HG02678 (cell line): ENCODE measurements around the gene TMEM204.
A peak's percentile ranks its signal among the peaks of the same experiment; 100 is the strongest.

ENCODE experiments used
- ATAC-seq: cut with Tn5 transposase; IDR thresholded peaks from one replicate; pipeline ENCODE4 v1.9.1; 2021; ENCODE audit warnings: mild to moderate bottlenecking, moderate library complexity; ENCODE audit not compliant: unreplicated experiment

TMEM204 gene

DNA sequence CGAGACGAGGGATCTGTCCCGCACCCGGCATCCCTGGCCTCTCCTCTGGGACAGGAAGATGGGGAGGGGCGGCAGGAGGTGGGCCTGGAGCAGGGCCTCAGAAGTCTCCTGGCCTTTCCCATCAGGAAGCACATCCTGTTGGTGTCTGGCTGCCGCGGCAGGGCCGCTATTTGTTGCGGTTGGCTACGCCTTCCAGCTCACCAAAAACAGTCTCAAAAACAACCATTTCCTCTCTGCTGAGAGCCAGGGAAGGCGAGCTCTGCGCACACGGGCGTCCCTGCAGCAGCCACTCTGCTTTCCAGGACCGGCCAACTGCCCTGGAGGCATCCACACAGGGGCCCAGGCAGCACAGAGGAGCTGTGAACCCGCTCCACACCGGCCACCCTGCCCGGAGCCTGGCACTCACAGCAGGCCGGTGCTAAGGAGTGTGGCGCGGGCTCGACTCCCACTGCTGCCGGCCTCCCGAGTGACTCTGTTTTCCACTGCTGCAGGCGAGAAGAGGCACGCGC, at the start of gene TMEM204:
TSS of gene TMEM204 (plus strand) at position 224 of the 509 bp plus-strand sequence. CDS start 610 bp downstream, outside the sequence.
- no peak for ATAC-seq

DNA sequence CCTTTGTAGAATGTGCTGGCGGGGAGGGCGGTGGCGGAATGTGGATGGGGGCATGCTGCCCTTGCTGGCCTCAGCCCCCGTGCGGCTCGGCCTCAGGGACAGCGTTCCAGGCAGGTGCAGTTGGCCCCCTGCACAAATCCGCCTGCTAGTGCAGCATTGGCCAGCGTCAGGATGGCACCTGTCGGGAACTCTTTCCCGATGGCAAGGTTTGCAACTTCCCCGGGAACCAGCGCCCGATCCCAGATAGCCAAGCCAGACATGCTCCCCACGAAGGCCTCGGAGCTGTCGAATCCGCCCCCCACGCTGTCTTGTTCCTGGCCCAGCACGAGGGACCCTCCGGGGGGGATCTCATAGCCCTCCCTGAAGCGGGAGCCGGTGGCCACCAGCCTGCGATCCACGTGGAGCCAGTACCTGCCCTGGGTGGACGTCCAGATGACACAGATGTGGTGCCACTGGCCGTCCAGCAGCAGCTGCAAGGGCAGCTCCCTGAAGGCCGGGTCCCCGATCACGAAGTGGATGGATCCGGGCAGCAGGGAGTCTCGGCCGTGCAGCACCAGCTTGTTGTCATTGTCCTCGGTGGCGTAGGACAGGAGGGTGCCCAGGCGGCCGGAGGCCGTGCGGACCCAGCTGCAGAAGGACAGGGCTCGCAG, 47.5 kb upstream of the TMEM204 start:
- no peak for ATAC-seq

DNA sequence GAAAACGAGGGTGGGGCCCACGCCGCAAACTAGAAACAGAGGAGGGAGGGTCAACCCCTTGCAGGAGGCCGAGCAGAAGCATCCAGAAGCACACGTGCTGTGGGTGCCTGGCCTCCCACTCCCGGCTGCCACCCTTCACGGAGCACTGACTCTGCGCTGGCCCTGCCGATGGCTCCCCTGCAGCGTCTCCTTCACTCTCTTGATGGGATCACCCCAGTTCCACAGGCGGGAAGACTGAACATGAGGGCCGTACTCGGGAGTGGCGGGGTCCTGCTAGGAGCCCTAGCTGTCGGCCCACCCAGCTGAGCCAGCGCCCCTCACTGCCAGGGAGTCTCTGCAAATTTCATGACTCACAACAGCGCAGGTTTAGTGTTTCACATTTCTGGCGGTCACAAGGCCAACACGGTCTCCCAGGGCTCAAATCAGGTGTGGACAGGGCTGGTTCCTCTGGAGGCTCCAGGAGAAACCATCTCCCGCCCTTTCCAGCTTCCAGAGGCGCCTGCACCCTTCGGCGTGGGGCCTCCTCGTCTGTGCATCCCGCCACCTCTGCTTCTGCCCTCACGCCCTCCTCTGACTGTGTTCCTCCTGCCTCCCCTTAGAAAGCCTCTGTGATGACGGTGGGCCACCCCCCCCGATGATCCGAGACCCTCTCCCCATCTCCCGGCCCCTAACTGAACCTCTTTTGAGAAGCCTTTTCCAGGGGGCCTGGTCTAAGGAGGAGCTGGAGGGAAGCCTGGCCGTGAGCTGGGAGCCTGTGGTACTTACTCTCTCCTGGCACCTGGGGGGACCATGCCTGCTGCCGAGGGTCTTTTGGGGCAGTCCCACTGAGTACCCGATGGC, 46.7 kb upstream of the TMEM204 start:
- ATAC-seq: no peak

DNA sequence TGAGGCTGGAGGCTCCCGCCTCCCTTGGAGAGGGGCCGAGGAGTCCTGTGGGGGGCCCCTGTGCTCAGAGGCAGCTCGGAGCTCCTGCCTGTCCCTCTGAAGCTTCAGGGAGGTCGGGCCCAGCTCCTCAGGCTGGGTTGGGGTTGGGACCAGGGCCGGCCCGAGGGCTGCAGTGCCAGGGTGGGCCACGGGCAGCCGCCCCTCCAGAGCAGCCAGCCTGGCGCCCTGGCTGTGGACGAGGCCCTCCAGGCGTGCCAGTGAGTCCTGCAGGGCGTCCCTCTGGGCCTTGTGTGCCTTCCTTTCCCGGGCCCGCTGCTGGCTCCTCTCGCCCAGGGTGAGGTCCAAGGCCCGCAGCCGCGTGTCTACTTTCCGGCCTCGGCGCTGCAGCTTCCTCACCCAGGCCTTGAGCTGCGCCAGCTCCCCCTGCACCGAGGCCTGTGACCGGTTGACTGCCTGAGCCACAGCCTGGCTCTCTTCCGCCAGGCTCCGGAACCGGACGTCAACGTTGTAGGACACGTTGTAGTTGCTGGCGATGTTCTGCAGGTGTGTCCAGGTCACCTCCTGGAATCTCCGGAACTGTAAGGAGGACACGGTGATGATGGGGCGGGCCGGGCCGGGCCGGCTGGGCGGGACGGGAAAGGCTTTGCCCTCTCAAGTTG, 45.9 kb upstream of the TMEM204 start:
- ATAC-seq: no peak

DNA sequence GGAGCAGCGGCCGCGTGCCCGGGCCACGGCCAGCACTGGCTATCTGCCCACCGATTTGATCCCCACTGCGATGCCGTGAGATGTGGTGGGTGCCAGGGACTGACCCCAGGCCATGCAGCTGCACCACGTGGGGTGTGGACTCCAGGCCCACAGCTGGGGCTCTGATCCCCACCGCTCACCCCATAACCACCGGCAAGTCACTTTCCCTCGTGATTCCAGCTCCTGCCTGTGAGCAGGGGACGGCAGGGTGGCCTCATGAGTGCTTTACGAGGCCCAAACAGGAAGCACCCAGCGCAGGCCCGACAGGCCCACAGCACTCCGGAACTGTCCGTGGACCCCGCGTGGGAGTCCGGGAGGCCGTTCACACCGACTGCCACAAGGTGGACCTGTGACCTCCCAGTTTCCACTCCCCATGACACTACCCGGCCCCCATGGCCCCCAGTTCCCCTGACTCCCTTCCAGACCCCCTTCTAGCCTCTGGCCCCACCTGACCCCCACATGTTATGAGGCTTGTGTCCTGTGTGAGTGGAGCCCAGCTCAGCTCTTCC, 45.3 kb upstream of the TMEM204 start:
- no peak for ATAC-seq

DNA sequence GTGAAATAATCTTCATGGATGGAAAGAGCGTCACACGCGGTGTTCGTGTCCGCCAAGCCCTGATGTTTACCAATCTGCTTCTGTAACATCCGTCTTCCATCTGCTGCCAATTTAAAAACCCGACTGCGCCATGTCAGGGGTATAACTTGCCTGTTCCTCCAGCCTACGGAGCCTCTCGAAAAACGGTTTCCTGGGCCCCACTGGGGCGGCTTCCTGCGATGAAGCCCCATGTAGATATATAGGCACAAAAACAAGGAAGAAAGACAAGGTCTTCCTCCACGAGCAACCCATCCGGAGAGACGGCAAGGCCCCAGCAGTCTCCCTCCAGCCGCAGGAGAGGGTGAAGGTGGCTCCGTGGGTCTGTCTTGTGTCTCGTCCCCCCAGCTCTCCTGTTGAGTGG, 44.8 kb upstream of the TMEM204 start, which contains the start of gene PTX4:
TSS of gene PTX4 (minus strand) at position 326 of the 400 bp plus-strand sequence. CDS start at position 291, 35 bp downstream.
- no peak for ATAC-seq

DNA sequence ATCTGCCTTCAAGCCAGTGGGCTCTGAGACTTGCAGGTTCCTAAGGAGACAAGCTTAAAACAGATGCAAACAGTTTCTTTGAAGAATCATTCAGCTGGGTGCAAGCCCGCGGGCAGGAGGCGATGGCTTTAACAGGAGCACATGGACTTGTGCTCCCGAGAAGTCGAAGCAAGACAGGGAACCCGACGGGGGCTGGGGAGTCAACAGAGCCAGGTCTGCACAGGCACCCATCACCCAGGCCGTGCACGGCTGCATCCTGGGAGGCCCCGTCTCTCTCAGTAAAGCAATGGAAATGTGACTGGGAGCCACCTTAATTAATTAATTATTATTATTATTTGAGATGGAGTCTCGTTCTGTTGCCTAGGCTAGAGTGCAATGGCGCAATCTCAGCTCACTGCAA, 44.4 kb upstream of the TMEM204 start:
- no peak for ATAC-seq

DNA sequence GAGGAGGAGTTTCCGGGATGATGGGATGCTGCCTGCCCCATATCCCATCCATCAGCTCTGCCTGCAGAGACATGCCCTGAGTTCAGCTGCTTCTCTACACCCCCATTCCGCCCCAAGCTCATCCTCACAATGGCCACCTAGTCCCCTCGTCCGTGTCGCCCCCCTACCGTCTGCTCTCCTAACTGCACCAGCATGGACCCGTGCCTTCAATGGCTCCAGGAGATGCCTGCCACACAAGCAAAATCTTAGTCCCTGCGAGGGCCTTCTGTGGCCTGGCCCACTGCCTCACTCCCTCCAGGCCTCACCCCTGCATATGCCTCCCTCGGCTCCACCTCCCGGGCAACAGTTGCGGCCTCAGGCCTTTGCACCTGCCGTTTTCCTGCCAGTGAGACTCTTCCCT, 42.1 kb upstream of the TMEM204 start:
- ATAC-seq: no peak

DNA sequence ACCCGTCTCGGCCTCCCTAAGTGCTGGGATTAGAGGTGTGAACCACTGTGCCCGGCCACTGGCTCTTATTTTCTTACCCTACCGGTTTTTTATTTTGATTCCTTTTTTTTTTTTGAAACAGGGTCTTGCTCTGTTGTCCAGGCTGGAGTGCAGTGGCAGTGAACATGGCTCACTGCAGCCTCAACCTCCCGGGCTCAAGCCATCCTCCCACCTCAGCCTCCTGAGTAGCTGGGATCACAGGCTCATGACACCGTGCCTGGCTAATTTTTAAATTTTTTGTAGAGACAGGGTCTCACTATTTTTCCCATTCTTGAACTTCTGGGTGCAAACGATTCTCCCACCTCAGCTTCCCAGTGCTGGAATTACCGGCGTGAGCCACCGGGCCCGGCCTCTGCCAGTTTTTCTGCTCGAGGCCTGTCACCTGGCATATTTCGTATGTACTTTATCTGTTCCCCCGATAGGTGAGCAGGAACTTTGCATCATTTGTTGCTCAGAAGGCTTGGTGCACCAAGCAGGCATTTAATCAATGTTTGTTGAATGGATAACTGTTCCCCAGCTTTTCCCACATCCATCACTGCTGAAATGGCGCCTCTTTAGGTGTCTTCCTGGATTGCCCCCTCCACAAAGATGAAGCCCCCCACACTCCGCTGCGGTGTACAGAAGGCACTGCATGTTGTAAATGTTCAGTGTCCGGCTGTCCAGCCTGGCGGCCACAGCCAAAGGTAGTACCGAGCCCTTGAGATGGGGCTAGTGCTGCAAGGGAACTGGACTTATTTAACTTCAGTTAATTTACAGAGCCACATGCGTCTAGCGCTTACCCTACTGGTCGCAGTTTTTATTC, 41.2 kb upstream of the TMEM204 start:
- no peak for ATAC-seq

DNA sequence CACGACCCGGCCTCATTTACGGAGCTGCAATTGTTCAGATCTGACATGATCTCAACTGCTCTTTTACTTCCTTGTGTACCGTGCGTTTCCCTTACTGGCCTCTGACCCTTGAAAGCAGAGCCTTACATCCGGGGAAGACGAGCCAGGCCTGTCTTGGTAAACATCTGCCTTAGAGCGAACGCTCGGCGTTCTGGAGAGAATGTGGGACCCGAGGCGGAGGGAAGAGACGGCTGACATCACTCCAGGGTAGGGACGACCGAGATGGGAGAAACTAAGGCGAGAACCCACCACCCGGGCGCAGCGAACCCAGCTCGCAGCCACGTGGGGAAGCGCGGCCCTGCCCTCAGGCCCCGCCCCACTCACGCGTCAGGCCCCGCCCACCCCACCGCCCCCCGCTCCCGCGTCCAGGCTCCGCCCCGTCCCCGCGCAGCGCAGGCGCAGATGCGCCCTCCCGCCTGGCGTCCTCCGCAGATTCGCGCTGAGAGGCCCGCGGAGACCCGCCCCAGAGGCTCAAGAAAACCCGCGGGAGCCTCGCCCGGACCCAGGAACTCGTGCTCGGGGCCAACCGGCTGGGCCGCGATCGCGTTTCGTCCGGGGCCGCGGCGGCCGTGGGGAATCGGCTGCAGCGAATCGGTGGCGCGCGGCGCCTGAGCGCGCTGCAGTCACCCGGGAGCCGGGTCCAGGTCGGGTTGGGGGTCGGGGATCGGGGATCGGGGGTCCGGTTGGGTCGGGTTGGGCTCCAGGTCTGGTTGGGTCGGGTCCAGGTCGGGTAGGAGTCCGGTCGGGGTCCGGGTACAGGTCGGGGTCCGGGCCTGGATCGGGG, 40.3 kb upstream of the TMEM204 start, which contains the start of gene TELO2:
TSS of gene TELO2 (plus strand) at position 438 of the 823 bp plus-strand sequence. CDS start 922 bp downstream, outside the sequence.
- ATAC-seq: peak; percentile 76

DNA sequence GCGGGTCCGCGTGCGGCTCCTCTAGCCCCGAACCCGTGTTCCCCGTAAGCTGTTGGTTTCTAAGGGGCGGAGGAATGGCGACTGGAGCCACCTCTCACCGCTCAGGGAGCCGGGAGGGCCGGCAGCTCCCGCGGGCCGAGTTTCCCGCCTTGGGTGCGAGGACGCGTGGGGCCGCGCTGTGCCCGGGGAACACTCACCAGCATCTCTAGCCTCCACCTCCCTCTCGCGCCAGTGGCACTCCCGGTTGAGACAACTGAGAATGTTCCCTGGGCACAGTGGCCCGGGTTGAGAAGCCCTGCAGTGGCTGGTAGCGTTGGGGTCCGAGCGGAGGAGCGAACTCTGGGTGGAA, 39.7 kb upstream of the TMEM204 start:
- peak; percentile 4 for ATAC-seq

DNA sequence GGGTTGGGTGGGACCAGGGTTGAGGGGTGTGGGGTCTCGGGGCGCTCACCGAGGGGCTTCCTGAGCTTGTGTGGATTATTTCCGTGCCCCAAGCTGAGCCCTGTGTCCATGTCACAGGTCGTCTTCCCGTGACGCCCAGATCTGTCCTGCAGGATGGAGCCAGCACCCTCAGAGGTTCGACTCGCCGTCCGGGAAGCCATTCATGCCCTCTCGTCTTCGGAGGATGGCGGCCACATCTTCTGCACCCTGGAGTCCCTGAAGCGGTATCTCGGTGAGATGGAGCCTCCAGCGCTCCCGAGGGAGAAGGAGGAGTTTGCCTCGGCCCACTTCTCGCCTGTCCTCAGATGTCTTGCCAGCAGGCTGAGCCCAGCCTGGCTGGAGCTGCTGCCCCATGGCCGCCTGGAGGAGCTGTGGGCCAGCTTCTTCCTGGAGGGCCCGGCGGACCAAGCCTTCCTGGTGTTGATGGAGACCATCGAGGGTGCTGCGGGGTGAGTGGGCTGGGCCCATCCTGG, 39.3 kb upstream of the TMEM204 start:
- no peak for ATAC-seq

DNA sequence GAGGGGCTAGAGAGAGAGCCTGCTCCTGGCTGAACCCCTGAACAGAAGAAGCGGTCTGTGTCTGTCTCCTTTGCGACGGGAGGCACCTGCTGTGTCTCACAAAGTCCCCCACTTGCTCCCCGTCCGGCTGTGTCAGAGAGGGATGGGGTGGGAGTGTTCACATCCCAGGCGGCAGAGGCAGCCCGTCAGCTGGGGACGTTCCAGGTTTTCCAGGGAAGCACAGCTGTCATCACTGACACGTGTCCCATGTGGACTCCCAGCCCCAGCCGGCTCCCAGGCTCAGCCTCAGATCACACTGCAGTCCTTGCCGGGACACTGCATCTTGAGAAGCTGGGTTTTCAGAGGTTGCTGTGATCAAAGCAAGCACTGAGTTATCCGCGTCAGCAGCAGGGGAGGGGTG, 38.8 kb upstream of the TMEM204 start:
- no peak for ATAC-seq

DNA sequence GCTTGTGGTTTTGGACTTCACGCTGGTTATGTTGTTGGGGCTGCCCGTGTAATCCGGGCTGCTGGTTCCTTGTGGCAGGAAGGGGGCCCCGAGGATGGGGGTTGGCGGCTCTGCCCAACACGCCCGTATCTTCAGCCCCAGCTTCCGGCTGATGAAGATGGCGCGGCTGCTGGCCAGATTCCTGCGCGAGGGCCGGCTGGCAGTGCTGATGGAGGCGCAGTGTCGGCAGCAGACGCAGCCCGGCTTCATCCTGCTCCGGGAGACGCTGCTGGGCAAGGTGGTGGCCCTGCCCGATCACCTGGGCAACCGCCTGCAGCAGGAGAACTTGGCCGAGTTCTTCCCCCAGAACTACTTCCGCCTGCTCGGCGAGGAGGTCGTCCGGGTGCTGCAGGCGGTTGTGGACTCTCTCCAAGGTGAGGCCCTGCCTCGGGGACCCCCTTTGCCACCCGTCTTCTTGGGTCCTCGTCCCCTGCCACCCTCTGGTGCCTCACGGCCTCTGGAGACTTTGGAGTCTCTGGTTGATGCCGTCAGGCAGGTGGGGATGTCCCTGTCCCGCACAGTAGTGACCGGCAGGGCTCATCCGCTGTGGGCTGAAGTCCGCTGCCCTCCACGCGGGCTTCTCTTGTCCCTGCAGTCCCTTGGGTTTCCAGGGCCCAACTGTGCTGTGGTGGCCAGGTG, 38.1 kb upstream of the TMEM204 start:
- ATAC-seq: no peak

DNA sequence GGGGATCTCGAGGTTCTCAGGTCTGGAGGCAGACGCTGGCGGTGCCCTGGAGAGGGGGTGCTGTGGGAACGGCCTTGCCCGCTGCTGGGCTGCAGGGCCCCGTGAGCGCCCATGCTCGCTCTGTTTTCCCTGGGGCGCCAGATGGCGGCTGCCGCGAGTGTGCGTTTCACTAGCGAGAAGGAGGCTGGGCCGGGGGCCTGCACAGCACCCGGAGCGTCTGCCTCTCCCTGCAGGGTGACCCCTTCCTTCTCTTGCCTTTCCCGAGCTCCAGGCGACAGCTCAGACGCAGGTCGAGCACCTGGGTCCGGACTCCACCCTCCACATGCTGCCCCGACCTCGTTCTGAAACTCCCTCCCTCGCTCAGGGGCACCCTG, 37.6 kb upstream of the TMEM204 start:
- no peak for ATAC-seq

DNA sequence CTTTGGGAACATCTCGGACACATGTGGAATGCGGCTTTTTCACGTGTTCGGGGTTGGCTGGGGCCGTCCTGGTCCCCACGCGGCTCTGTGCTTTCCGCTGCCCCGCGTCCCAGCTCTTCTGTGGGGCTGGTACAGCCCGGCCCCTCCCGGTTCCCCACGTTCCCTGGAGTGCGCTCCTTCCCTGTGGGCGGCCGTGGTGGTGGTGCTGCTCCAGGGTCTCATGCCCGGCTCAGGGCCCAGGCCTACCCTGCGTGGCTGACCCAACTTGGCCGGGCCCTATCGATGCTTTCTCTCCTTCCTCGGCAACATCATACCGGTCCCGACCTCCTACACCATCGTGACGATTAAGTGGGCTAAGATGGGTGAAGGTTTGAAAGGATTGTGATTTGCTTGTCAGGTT, 37.0 kb upstream of the TMEM204 start:
- no peak for ATAC-seq

DNA sequence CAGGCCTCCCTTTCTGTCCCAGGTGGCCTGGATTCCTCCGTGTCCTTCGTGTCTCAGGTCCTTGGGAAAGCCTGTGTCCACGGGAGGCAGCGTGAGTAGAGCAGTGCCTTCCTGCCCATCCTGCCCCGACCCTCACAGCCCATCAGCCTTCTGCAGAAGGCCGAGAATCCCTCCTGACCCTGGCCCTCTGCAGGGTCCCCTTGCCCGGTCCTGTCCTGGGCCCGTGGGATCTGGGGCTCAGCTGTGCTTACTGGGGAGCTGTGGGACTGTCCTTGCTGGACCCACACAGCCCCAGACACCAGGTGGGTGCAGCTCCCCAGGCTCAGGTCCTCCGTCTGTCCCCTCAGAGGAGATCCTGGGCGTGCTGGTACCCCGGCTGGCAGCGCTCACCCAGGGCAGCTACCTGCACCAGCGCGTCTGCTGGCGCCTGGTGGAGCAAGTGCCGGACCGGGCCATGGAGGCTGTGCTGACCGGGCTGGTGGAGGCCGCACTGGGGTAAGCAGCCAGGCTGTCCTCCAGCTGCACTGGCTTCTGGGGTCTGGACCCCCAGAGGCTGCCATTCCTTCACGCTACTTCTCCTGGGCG, 36.4 kb upstream of the TMEM204 start:
- ATAC-seq: no peak
